ENCODE results near the gene HSPA9. TPM values are rescaled to one million over a fixed set of nuclear protein-coding genes. Genes with fewer than 3 reads are reported as not detected.

Gene HSPA9
- total and polyA plus RNA-seq, 2 of the 13 experiments (the other 11 are each of a cell fraction or from before 2014, with no cell fraction given) = 165 to 478 TPM

GRCh38 chr5:138542956-138543729, 32.1 kb downstream of the HSPA9 start, which contains the start of gene ETF1 (continued):
- TF ChIP-seq THAP9 (CRISPR knock-in tag; IDR thresholded peaks at IDR 0.05; ENCODE audit: borderline replicate concordance) (peak; percentile 93; the same call in 1 of the 2 replicates), ZNF414 (CRISPR knock-in tag; IDR thresholded peaks at IDR 0.05) (peak; percentile 36; the same call in 1 of the 2 replicates), PCBP1 (IDR thresholded peaks at IDR 0.05; ENCODE audit: borderline replicate concordance, low read depth, low read length) (no peak), ZNF609 (CRISPR knock-in tag; IDR thresholded peaks at IDR 0.05; ENCODE audit: borderline replicate concordance) (no peak), NFATC3 (CRISPR knock-in tag; IDR thresholded peaks at IDR 0.05) (no peak), CC2D1A (CRISPR knock-in tag; IDR thresholded peaks at IDR 0.05) (no peak), GMEB2 (CRISPR knock-in tag; IDR thresholded peaks at IDR 0.05; ENCODE audit: low read depth) (peak; percentile 64), CREB3 (CRISPR knock-in tag; IDR thresholded peaks at IDR 0.05) (0 out of 2 replicates have a peak, but pooled peaks have one; percentile 80), TRIM24 (CRISPR knock-in tag; IDR thresholded peaks at IDR 0.05) (no peak), ZNF230 (CRISPR knock-in tag; IDR thresholded peaks at IDR 0.05) (no peak; the same call in 1 of the 2 replicates), NFE2L1 (CRISPR knock-in tag; IDR thresholded peaks at IDR 0.05; ENCODE audit: borderline replicate concordance) (no peak), ZNF24 (IDR thresholded peaks at IDR 0.05) (no peak), ZMAT5 (CRISPR knock-in tag; IDR thresholded peaks at IDR 0.05; ENCODE audit: borderline replicate concordance, low read depth) (no peak), HDAC1 (CRISPR knock-in tag; IDR thresholded peaks at IDR 0.05) (peak; percentile 90), KDM5B (CRISPR knock-in tag; IDR thresholded peaks at IDR 0.05; ENCODE audit: borderline replicate concordance) (no peak; the same call in 1 of the 2 replicates), WIZ (CRISPR knock-in tag; IDR thresholded peaks at IDR 0.05) (no peak), DMAP1 (CRISPR knock-in tag; IDR thresholded peaks at IDR 0.05) (peak; percentile 65)
